ENCODE data around the gene IRF3.

The IRF3 gene

DNA sequence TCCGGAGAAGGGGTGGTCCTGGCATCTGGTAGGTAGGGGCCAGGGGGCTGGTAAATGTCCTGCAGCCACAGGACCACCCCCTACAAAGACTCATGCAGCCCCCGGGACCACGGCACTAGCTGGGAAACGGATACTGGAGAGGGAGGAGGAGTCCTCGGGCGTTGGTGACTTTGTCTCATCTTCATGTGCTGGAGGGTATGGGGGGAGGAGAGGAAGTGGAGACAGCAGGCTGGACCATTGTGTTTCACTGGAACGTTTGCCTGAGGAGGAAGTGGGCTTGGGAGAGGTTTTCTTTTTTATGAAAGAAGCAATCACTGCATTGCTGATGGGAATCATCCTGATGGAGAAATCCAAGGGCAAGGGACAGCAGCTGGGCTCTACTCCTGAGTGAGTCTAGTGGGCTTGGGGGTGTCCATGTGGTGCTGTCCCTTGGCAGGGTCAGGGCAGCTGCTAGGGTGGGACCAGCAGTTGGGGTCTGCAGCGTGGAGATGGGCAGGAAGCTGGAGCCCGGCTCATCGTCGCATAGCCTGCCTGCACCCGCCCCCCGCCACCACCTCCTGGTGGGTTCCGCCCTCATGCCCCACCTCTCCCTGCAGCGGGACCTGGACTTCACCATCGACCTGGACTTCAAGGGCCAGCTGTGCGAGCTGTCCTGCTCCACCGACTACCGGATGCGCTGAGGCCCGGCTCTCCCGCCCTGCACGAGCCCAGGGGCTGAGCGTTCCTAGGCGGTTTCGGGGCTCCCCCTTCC, 22.1 kb upstream of the IRF3 start:
- DNase-seq, result no peak

DNA sequence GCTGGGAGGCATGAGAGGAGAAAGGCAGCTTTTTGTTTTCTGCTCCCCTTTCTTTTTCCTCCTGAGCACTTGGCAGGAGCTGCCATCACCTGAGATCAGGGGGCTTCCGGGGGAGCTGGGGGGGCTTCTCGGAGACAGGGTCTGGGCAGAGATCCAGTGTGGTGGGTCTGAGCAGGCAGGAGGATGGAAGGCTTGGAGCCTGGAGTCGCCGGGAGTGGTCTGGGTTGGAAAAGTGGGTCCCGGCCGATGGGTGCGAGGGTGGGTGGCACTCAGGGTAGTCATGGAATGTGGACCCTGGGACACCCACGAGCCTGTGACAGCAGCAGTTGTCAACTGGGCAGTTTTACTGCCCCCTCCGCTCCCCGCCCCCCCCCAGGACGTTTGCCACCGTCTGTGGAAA, 21.5 kb upstream of the IRF3 start:
- no peak for DNase-seq

DNA sequence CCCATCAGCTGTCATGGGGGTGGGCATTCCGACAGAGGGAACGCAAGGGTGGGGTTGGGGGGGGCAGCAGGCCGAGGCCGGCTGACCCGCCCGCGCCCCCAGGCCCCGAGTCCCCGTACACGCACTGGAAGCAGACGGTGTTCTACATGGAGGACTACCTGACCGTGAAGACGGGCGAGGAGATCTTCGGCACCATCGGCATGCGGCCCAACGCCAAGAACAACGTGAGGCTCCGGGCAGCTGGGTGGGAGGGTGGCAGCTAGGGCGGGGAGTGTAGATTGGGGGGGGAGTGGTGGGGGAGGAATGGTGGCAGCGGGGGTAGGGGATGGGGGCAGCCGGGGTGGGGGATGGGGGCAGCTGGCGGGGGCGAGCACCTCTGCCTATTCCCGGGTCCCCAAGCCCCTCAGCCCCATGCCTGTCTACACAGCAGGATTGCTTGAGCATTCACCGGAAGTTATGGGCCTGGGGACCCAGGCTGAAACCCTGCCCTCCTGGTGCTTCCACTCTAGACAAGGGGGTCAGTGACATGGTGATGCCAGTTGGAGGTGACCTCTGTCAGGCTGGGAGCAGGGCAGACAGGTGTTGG, 20.9 kb upstream of the IRF3 start:
- no peak for DNase-seq

DNA sequence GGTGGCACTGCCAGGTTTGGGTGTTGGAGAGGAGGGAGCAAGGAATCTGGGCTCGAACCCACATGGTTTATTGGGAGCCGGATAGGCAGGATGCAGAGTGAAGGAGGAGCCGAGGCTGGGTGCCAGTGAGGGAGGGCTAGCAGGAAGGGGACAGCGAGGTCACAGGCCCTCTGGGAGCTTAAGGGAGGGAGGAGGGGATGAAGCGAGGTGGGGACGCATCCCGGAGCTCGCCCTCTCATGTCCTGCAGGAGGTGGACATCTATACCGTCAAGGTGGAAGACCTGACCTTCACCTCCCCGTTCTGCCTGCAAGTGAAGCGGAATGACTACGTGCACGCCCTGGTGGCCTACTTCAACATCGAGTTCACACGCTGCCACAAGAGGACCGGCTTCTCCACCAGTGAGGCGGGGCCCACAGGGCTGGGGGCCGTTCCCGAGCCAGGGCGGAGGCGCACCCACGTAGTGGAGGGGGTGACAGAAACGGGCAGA, 20.2 kb upstream of the IRF3 start:
- DNase-seq, result no peak

DNA sequence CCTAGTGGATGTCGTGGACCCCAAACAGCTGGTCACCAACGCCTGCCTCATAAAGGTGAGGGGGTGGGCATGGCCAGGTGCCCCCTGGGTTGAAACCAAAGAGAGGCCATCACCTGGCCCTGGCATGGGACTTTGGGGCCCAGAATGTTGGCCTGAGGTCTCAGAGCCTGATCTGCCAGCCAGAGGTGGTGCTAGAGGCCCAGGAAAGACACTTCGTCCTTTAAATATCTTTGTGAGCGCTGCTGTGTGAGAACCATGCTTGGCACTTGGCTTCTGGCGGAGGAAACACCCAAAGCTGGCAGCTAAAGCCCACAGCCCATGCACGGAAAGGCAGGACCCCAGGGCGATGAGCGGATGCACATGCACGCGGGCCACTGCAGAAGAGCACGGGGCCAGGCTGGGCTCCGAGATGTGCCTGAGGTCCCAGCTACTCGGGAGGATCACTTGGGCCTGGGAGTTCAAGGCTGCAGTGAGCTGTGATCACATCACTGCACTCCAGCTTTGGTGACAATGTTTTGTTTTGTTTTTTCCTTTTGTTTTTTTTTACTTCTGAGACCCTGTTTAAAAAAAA, 19.4 kb upstream of the IRF3 start:
- no peak for DNase-seq

DNA sequence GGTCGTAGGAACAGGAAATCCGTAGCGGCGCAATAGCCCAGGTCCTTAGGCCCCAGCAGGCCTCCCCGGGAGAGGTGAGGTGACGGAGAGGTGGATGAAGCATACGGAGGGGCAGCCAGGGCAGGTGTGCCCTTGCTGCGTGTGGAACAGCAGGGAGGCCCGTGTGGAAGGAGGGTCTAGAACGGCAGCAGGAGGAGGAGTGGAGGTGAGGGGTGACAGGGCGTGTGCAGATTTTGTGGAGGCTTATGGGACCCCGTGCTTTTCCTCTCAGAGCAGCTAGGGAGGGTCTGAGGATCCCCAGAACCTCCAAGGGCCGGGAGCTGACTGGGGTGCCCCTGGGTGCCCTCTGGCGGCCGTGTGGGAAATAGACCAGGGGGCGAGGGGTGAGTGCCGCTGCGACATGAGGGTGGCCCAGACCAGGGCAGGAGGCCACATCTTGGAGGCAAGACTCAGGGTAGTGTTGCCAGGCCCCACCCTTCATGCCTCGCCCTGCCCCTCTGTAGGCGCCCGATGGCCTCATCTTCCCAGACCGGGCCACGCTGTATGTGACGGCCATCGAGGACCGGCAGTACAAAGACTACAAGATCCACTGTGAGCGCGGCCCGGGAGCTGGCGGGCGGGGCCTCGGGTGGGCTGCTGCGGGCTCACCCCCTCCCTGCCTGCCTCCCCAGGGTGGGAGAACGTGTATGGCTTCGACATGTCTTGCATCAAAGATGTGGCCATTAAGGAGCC, 18.8 kb upstream of the IRF3 start:
- no peak for DNase-seq

DNA sequence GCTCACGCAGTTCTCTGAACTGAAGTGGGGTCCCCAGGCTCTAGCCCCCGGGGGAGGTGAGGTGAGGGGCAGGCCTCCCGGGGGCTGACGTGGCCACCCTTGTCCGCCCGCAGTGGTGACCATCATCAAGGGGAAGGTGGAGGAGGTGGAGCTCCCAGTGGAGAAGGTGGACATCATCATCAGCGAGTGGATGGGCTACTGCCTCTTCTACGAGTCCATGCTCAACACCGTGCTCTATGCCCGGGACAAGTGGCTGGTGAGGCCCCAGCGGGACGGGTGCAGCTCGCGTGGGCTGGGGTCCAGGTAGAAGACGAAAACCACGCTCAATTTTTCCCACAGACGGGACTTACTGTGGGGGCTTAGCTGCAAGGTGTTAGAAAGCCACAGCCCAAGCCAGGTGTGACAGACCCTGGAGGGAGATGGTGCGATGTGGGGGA, 18.2 kb upstream of the IRF3 start:
- no peak for DNase-seq

DNA sequence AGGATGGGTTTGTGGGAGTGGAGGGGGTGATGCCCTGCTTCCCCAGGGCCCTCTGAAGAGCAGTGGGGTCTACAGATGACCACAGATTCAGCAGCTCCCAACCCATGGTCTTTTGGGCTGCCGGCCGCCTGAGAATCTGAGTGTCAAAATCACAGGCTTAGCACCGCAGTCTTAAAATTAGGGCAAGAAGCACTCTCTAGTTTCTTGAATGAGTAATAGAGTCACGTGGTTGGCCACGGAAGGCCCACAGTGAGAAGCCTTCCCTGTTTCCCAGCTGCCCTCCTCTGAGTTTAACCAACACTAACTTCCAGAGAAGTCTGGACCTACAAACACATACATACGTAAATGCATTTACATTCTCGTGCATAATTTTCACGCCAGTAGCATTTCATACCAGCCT, 16.6 kb upstream of the IRF3 start:
- no peak for DNase-seq

DNA sequence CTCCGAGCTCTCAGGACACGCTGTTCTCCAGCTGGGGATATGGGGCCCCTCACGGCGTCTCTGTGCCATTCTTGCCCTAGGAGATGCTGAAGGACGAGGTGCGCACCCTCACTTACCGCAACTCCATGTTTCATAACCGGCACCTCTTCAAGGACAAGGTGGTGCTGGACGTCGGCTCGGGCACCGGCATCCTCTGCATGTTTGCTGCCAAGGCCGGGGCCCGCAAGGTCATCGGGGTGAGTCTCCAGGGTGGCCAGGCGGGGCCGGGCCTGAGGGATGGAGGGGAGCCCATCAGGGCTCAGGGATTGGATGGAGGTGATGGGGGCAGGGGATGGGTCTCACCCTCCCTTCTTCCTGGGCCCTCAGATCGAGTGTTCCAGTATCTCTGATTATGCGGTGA, 16.2 kb upstream of the IRF3 start:
- no peak for DNase-seq

DNA sequence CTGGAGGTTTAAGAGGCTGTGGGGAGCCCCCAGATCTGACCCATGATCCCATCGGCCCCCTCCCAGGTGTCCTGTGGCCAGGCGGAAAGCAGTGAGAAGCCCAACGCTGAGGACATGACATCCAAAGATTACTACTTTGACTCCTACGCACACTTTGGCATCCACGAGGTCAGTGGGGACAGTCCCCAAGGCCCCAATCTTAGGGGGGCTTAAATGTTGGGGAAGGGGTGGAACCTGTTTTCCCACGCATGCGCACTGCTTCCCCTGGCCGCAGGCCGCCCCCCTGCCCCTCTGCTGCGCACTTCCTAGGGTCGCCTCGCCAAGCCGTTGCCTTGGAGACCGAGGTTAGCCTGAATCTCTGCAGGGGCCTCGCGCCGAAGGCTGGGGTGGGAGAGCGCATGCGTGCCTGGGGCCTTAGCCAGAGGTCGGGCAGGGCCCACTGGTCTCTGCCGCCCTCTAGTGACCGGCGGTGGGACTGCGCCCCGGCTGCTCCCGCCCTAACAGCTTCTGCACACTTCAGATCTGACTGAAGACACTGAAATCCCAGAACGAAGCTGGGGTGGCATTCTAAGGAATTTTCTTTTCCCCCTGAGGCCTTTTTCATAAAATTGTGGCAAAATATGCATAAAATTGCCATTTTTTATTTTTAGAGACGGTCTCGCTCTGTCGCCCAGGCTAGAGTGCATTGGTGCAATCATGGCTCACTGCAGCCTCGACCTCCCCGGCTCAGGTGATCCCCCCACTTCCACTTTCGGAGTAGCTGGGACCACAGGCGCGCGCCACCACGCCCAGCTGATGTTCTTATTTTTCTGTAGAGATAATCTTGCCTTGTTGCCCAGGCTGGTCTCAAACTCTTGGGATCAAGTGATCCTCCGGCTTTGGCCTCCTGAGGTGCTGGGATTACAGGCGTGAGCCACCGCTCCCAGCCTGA, 15.0 kb upstream of the IRF3 start:
- peak; percentile 96 for DNase-seq

DNA sequence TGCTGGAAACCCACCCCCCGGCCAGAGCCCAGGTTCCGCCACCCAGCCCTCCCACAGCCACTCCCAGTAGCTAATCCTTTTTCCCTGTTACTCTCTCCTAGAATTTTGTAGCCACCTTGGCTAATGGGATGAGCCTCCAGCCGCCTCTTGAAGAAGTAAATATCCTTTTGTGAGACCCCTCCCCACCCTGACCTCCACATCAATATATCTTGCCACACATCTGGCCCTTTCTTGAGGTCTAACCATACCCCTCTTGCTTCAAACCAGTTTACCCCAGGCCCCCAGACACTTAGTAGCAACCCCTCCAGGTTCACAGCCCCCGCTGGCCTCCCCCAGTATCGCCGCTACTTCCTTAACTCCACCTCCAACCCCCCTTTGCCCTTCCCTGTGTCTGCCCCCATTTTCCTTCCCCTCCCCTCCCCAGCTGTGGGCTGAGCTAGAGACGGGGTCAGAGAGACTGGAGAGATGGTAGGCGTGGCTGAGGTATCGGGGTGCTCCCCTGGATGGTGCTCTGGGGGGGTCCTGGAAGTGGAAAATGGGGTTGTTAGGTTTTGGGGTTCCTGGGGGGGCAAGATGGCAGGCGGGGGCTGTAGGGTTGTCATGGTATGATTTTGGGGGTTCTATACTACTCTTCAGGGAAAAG, 14.2 kb upstream of the IRF3 start:
- DNase-seq, result no peak

DNA sequence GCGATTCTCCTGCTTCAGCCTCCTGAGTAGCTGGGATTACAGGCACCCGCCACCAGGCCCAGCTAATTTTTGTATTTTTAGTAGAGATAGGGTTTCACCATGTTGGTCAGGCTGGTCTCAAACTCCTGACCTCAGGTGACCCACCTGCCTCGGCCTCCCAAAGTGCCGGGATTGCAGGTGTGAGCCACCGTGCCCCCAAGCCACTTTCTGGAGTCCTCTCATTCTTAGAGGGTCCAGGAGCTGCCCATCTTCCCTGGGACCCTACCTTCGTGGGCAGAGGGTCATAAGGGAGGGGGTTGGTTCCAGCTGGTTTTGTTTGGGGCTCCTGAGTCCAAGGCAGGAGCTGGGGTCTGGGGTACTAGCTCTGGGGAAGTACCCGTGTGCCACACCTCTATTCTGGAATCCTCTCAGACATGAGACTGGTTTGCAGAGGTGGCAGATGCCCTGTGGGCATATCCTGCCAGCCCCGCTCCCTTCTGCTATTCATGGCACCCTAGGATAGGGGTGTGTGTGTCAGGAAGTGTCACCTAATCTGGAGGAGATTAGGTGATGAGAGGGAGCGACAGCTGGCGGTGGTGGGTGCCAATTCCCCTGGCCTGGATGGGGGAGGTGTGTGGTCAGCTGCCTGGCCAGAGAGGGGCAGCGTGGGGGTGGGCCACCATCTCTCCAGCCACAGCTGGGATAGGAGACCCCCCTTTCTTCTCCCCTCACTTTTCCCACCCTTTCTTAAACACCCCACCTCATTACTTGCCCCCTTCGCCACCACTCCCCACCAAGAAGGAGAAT, 13.5 kb upstream of the IRF3 start:
- DNase-seq, result no peak

DNA sequence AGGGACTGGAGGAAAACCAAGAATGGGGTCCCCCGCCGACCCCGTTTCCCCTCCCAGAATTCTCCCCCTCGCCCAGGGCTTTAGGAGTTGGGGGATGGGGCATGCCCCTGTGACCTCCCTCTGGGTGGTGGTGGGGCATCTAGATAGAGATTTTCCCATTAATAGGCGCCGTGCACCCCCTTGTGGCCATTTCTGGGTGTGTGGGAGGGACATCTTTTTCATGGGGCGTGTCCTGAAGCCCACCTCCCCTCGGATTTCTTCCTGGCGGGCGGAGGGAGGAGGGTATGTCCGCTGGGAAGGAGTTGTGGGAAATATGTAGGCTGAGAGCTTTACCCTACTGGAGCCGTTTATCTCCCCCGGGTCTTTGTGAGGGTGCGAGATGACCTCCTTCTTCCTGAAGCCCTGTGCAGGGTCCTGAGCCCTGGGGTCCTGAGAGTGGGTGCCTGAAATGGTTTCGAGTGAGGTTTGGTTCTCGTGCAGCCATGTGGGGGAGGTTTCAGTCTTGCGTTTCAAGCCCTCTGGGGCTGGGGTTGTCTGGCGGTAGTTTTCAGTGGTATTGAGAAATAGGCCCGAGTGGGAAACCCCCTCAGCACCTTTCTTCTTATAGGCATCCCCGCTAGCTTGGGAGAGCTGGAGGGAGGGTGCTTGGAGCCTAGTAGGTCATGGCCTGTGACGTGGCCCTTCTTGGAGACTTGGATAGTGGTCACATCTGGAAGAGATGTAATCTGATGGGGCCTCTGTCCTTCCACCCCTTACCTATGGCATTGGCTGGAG, 12.4 kb upstream of the IRF3 start:
- peak; percentile 92 for DNase-seq

DNA sequence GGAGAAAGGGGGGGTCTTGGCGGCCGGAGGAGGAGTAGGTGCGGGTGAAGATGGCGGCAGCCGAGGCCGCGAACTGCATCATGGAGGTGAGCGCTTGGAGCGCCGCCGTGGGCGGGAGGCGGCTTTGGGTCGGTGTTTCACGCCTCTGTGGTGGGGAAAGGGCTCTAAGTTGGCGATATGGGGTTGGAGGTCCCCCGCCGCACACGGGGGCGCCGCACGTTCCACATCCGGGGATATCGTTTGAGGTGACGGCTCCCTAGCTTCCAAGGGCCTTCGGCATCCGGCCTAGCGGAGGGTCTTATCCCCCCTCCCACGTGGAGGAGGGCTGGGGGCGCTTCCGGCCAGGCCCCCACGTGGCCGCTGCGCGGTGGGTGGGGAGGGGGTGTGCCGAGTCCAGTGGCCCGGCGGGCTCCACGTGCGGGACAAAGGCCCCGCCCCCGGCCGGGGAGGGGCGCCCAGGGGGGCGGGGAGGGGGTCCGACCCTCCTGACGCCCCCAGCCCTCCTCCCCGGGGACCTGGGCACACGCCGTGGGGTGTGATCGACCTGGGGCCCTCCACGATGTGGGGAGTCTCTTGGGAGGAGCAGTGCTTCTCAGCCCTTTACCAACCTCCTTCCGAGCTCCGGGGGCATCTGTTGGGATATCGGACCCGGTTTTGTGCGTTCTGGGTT, 11.7 kb upstream of the IRF3 start, which contains the start of gene PRMT1:
Gene PRMT1, plus strand, starts transcription at position 41 of the 670 bp plus-strand sequence. Its CDS starts 10 bp downstream, at position 51.
- peak; percentile 73 for DNase-seq

DNA sequence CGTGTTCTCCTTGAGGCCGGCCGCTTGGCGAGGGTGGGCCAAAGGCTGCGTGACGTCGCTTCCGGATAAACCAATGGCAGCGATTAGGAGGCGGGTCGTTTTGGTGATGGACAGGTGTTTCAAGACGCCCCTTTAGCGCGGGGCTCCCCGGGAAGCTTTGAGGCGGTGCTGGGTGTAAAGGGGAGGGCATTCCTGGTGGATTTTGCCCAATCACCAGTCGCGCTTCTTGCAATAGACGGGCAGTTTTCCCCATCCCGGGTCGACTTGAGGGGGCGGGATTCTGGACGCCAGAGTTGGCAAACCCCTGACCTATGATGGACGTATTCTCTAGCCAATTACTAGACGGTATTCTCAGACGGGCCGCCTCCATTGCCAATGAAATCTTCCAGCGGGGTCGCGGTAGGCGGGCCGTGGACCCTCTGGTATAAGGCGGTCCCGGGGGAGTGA, 11.2 kb upstream of the IRF3 start:
- peak; percentile 100 for DNase-seq

DNA sequence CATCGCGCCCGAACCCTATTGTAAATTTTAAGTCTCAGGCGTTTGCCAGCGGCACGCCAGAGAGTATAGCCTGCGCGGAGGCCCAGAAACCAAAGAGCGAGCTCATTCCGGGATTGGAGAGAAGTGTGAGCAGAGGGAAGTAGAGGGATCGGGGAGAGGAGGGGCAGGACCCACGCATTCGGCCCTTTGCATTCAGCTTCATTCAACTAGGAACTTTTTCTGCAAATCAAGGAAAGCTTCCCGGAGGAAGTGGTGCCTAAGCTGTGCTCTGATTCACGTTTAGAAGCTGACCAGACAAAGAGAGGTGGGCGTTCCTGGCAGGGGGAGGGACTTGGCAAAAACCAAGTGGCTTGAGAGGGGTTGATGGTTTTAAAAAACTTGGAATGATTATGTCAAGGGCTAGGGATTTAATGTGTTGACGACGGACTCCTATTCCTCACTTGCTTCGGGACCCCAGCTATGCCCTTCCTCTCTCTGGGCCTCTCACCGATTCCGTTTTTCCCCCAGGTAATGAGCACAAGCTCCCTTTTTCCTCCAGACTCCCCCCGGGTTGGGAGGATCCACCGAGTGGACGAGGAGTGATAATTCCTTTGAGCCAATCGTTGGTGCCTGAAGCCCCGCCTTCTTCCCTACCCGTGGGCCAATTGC, 10.6 kb upstream of the IRF3 start:
- DNase-seq, result peak; percentile 94

DNA sequence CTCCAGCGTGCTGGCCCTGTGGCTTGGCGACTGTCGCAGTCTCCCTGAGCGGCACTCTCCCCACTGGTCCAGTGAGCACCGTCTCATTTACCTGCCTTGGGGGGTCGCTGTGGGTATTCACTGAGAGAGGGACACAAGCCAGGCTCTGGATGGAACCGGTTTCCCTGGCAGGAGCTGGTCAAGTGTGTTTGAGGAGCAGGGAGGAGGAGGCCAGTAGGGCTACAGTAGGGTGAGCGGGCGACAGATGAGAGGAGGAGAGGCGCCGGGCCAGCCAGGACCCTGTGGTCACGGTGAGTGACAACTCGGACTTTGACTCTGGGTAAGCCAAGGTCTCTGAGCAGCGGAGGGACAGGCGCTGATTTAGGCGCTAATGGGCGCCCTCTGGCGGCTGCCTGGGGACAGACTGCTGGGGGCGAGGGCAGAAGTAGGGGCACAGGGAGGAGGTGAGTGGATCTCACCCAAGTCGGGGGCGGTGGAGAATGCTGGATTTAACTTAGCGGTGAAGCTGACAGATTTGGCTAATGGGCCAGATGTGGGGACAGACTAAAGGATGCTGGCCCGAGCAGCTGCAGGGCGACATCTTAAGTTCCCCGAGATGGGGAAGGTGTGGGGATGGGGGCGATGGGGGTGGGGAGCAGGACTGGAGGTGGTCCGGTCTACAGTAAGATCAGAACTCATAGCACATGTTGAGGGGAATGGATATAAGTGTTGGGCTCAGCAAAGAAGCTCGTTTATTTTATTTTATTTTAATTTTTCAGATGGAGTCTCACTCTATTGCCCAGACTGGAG, 6.7 kb upstream of the IRF3 start:
- peak; percentile 95 for DNase-seq

DNA sequence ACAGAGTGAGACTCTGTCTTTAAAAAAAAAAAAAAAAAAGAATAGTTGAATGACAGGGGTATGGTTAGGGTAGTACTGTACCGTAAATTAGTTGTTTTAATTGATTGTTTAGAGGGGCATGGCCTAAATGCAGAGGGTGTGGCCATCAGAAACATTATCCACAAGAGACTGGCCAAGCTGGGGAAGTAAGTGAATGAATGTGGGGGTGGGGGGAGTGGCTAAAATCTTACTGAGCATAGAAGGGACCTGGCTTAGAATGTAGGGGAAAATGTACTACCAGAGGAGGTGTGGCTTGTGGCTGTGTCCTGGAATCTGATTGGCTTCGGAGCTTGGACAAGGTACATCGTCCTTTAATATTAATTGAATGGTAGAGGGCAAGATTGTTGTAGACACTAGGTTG, 3.9 kb upstream of the IRF3 start:
- DNase-seq, result no peak

All from islet precursor cell (in vitro differentiated cells).